ENCODE data around the gene CCR1.

GRCh38 chr3:46212101-46212500, 4.0 kb upstream of the CCR1 start:
- TF ChIP-seq KLF1 (tag; IDR thresholded peaks at IDR 0.05): no peak
- TF ChIP-seq ZNF175 (CRISPR knock-in tag; IDR thresholded peaks at IDR 0.05; ENCODE audit: low read depth): no peak
- TF ChIP-seq NELFE (IDR thresholded peaks at IDR 0.05; ENCODE audit: insufficient read depth, insufficient read length): no peak
- no peak for TF ChIP-seq POLR2A (conservative IDR thresholded peaks at IDR 0.05)
- no peak for TF ChIP-seq ZBTB33 (CRISPR knock-in tag; IDR thresholded peaks at IDR 0.05)
- TF ChIP-seq ZNF232 (CRISPR knock-in tag; IDR thresholded peaks at IDR 0.05): no peak
- no peak for TF ChIP-seq REST (IDR thresholded peaks at IDR 0.05; ENCODE audit: borderline replicate concordance)
- TF ChIP-seq REST (CRISPR knock-in tag; IDR thresholded peaks at IDR 0.05; ENCODE audit: low read depth): no peak
- no peak for TF ChIP-seq NCOR1 (IDR thresholded peaks at IDR 0.05)
- TF ChIP-seq ZBTB8A (IDR thresholded peaks at IDR 0.05; ENCODE audit: partially characterized antibody): no peak

Data from K562 (cell line).